Dendritic cell treated with granulocyte-macrophage colony-stimulating factor and Interleukin-4, amounts not matched to agents 40 ng/mL and 50 ng/mL, for 4 days (primary cell): ENCODE data around the gene PID1.
"Not testable (repeated sequence)": the region's sequence is repeated elsewhere in the genome, so short reads cannot be mapped to it uniquely, and the experiment has no call there.

Experiments
- H3K27ac Mint-ChIP-seq: one replicate; pipeline ENCODE4 v1.8.0; 2022; ENCODE audit warnings: mild to moderate bottlenecking, mixed read lengths
- H3K27me3 Mint-ChIP-seq: one replicate; pipeline ENCODE4 v1.8.0; 2022; ENCODE audit warnings: mild to moderate bottlenecking, mixed read lengths
- H3K36me3 Mint-ChIP-seq: one replicate; pipeline ENCODE4 v1.8.0; 2022; ENCODE audit warnings: low read depth, mixed read lengths
- H3K4me1 Mint-ChIP-seq: one replicate; pipeline ENCODE4 v1.8.0; 2022; ENCODE audit warnings: low read depth, mixed read lengths
- H3K4me3 Mint-ChIP-seq: one replicate; pipeline ENCODE4 v1.8.0; 2022; ENCODE audit warnings: mild to moderate bottlenecking, moderate library complexity, mixed read lengths
- H3K9me3 Mint-ChIP-seq: one replicate; pipeline ENCODE4 v1.8.0; 2022; ENCODE audit warnings: mixed read lengths
- intact Hi-C: fragments of 100-400 bp; cut with micrococcal nuclease; formaldehyde crosslinking; loops from one replicate; pipeline ENCODE4 v1.15.0; 2022

Gene PID1

GRCh38 chr2:229095472-229095871 is 175.6 kb downstream of the PID1 start:
- no peak overlapping the region for H3K4me3 Mint-ChIP-seq
- intact Hi-C loops: no loop called here
- H3K36me3 Mint-ChIP-seq: no peaks in the 10 kb centered on the region
- H3K27me3 Mint-ChIP-seq: no peaks in the 10 kb centered on the region
- H3K9me3 Mint-ChIP-seq: peaks cover 34% of the 10 kb centered on the region
- H3K27ac Mint-ChIP-seq: no peak overlapping the region
- no peaks in the 10 kb centered on the region for H3K4me1 Mint-ChIP-seq

DNA sequence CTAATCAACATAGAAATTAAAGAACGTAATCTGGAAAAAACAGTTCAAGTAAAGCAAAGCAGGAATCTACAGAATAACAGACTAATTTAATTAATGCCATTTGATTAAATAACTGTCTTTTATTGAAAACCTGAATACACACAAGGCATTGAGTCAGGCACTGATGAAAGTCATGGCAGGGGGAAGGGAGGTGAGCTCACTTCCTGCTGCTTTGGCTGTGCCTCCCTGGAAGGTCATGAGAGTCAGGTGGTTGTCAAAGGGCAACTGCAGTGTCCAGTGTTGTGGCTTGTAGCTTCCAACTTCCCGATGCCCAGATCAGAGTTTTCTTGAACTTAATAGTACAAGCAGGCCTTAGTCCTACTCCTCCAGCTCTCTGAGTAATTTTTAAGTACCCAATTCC is 180.9 kb downstream of the PID1 start:
- Mint-ChIP-seq H3K4me1 (no peaks in the 10 kb centered on the region), H3K4me3 (no peak overlapping the region)
- intact Hi-C loops: no loop called here

GRCh38 chr2:229089776-229090175 is 181.3 kb downstream of the PID1 start:
- intact Hi-C loops: no loop called here
- Mint-ChIP-seq H3K9me3 (peaks cover 30% of the 10 kb centered on the region), H3K4me3 (no peak overlapping the region), H3K36me3 (no peaks in the 10 kb centered on the region), H3K27ac (no peak overlapping the region), H3K4me1 (no peaks in the 10 kb centered on the region), H3K27me3 (no peaks in the 10 kb centered on the region)

More for the DNA sequence above, 180.9 kb downstream of the PID1 start:
- Mint-ChIP-seq H3K27ac (no peak overlapping the region), H3K36me3 (no peaks in the 10 kb centered on the region), H3K9me3 (peaks cover 31% of the 10 kb centered on the region), H3K27me3 (no peaks in the 10 kb centered on the region)

DNA sequence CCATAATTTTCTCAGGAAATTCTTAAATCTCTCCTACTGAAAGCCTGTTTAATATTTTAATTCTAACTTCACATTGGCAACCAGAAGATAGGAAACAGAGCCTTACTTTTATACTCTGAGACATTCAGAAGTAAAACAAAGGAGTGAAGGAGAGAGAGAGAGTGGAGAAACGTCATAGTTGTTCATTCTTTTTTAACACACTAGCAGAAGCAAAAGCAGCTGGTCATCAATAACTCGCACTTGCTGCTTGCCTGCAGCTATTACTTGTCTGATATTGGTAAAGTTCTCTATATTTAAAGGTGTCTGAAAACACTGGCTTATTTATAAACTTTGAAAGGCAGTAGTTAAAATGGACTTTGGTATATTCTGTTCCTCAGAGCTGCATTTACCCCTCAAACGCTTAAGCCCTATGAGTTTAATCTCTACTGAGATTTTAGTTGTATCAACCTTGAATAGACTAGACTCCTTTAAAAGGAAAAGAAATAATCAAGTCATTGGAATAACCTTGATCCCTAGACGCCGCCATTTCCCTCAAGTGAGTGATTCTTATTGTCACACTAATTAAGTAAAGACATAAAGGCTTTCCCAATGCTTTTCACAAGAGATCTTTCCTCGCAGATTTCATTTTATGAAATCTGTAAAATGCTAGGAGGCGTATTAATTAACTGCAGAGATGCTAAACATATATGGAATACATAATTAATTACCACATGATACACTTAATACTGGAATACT is 182.0 kb downstream of the PID1 start:
- Mint-ChIP-seq H3K36me3 (no peaks in the 10 kb centered on the region), H3K27ac (no peak overlapping the region), H3K9me3 (peaks cover 23% of the 10 kb centered on the region), H3K4me1 (no peaks in the 10 kb centered on the region), H3K27me3 (no peaks in the 10 kb centered on the region), H3K4me3 (no peak overlapping the region)
- intact Hi-C loops: no loop called here

- Mint-ChIP-seq H3K36me3 (no peaks in the 10 kb centered on the region), H3K9me3 (peaks cover 17% of the 10 kb centered on the region), H3K27ac (no peak overlapping the region), H3K4me1 (no peaks in the 10 kb centered on the region), H3K4me3 (no peak overlapping the region), H3K27me3 (no peaks in the 10 kb centered on the region)
- intact Hi-C loops: no loop called here
Observed at GRCh38 chr2:229088517-229088913, 182.6 kb downstream of the PID1 start.

GRCh38 chr2:229087843-229088516 is 183.1 kb downstream of the PID1 start:
- Mint-ChIP-seq H3K9me3 (peaks cover 16% of the 10 kb centered on the region), H3K36me3 (no peaks in the 10 kb centered on the region), H3K4me1 (no peaks in the 10 kb centered on the region), H3K27me3 (no peaks in the 10 kb centered on the region), H3K4me3 (no peak overlapping the region), H3K27ac (no peak overlapping the region)
- intact Hi-C loops: no loop called here

- H3K4me3 Mint-ChIP-seq: no peak overlapping the region
- H3K4me1 Mint-ChIP-seq: no peaks in the 10 kb centered on the region
- H3K27ac Mint-ChIP-seq: no peak overlapping the region
- H3K9me3 Mint-ChIP-seq: peaks cover 17% of the 10 kb centered on the region
- H3K36me3 Mint-ChIP-seq: no peaks in the 10 kb centered on the region
- intact Hi-C loops: no loop called here
- no peaks in the 10 kb centered on the region for H3K27me3 Mint-ChIP-seq
Observed at GRCh38 chr2:229087267-229087666, 183.8 kb downstream of the PID1 start.

- intact Hi-C loops: no loop called here
- H3K36me3 Mint-ChIP-seq: no peaks in the 10 kb centered on the region
- H3K27ac Mint-ChIP-seq: no peak overlapping the region
- H3K9me3 Mint-ChIP-seq: peaks cover 35% of the 10 kb centered on the region
- H3K4me1 Mint-ChIP-seq: no peaks in the 10 kb centered on the region
- no peaks in the 10 kb centered on the region for H3K27me3 Mint-ChIP-seq
- H3K4me3 Mint-ChIP-seq: no peak overlapping the region
Observed at GRCh38 chr2:229085439-229085838, 185.6 kb downstream of the PID1 start.

DNA sequence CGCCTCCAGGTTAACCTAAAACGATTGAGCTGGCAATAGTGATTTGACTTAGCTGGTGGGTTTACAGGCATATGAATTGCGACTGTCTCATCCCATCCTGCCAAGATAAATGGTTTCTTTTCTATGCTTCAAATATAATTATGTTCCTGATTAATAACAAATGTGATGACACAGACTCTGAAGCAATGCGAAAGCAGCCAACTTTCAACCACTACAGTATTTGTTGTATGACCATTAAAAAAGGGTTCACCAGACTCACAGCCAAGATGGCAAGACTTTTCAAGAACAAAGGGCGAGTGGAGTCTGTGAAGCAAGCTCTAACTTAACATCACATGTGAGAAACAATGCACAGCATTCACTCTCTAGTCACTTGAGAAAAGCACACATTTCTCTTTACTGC is 186.6 kb downstream of the PID1 start:
- H3K27ac Mint-ChIP-seq: no peak overlapping the region
- H3K36me3 Mint-ChIP-seq: no peaks in the 10 kb centered on the region
- peaks cover 40% of the 10 kb centered on the region for H3K9me3 Mint-ChIP-seq
- H3K4me1 Mint-ChIP-seq: no peaks in the 10 kb centered on the region
- H3K4me3 Mint-ChIP-seq: no peak overlapping the region
- intact Hi-C loops: no loop called here
- no peaks in the 10 kb centered on the region for H3K27me3 Mint-ChIP-seq

DNA sequence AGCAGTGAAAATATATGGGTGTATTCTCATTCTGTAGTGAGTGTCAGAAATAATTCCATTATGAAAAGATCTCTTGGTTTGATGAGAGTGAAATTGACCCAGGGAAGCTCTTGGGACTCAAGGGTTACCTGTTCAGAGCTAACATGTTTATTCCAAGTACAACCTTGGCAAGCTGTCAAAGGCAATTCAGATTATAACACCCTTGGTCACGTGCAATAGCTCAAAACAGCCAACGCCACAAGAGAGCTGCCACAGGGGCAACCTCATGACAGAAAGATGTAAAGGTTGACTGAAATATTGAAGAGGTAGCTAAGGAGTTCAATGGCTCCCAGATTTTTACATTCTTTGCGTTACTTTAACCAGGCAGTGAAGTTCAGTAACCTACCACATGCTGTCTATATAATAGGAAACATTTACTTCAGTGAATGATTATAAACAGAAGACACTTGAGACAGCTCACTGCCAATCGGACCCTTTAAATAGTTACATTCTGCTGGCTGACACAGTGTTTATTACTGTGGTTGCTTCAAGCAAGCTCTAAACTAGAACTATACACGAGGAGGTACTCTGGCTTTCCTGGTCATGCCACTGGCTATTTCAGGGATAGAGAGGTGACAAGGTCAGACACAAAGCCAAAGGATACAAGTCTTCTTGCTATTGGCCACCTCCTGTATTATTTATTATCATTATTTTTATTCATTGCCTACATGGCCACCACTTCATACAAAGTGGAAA is 187.3 kb downstream of the PID1 start:
- Mint-ChIP-seq H3K27me3 (no peaks in the 10 kb centered on the region), H3K4me1 (no peaks in the 10 kb centered on the region), H3K4me3 (no peak overlapping the region), H3K9me3 (peaks cover 47% of the 10 kb centered on the region), H3K36me3 (no peaks in the 10 kb centered on the region), H3K27ac (no peak overlapping the region)
- intact Hi-C loops: no loop called here

- H3K4me3 Mint-ChIP-seq: no peak overlapping the region
- no peaks in the 10 kb centered on the region for H3K27me3 Mint-ChIP-seq
- no peaks in the 10 kb centered on the region for H3K36me3 Mint-ChIP-seq
- H3K27ac Mint-ChIP-seq: no peak overlapping the region
- no peaks in the 10 kb centered on the region for H3K4me1 Mint-ChIP-seq
- peaks cover 70% of the 10 kb centered on the region for H3K9me3 Mint-ChIP-seq
- intact Hi-C loops: no loop called here
Observed at GRCh38 chr2:229081411-229081810, 189.7 kb downstream of the PID1 start.

DNA sequence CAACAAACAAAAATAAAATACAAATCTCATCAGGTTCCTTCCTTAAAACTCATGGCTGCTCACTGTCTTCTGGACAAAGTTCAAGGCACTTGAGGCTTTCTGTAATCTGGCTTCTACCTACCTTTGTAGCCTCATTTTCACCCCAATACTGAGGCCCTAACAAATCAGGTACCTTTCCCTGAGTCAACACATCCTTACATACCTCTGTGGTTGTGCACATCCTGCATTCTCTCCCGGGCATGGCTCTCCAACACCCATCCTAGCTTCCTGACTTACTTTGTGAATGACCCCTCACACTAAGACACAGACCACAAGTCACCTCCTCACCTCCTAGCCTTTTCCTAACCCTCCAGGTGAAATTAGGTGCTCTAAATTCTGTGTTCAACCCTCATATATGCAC is 190.9 kb downstream of the PID1 start:
- intact Hi-C loops: no loop called here
- no peaks in the 10 kb centered on the region for H3K4me1 Mint-ChIP-seq
- H3K27ac Mint-ChIP-seq: no peak overlapping the region
- H3K9me3 Mint-ChIP-seq: peaks cover 83% of the 10 kb centered on the region
- no peak overlapping the region for H3K4me3 Mint-ChIP-seq
- H3K27me3 Mint-ChIP-seq: no peaks in the 10 kb centered on the region
- no peaks in the 10 kb centered on the region for H3K36me3 Mint-ChIP-seq

DNA sequence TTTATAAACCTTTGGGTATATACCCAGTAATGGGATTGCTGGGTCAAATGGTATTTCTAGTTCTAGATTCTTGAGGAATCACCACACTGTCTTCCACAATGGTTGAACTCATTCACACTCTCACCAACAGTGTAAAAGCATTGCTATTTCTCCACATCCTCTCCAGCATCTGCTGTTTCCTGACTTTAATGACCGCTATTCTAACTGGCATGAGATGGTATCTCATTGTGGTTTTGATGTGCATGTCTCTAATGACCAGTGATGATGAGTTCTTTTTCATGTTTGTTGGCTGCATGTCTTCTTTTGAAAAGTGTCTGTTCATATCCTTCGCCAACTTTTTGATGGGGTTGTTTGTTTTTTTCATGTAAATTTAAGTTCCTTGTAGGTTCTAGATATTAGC is 194.2 kb downstream of the PID1 start:
- H3K9me3 Mint-ChIP-seq: peaks cover 70% of the 10 kb centered on the region

DNA sequence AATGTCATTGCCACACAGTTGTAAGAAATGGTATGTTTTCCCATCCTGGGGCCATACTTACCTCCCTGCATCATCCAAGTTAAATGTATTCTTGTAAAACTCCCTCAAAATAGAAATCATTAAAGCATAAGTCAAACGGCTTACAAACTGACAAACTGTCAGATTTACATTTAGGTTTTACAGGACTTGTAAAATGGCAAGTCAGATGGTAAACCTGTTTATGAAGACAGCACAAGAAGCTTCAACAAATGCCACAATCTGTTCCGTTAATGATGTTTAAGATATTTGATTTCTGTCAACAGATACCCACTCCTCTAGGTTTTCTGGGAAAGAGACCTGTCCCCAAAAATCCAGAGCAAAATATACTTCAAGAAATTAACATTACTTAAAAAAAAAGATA is 197.2 kb downstream of the PID1 start:
- H3K27me3 Mint-ChIP-seq: no peaks in the 10 kb centered on the region

More for the DNA sequence above, 194.2 kb downstream of the PID1 start:
- H3K27me3 Mint-ChIP-seq, H3K4me1 Mint-ChIP-seq, intact Hi-C loops, H3K4me3 Mint-ChIP-seq, H3K36me3 Mint-ChIP-seq, H3K27ac Mint-ChIP-seq: not testable (repeated sequence)

More for the DNA sequence above, 197.2 kb downstream of the PID1 start:
- Mint-ChIP-seq H3K9me3 (peaks cover 59% of the 10 kb centered on the region), H3K4me3 (no peak overlapping the region), H3K36me3 (no peaks in the 10 kb centered on the region), H3K27ac (no peak overlapping the region), H3K4me1 (no peaks in the 10 kb centered on the region)
- intact Hi-C loops: no loop called here
